ENCODE data around the gene ZNF592.
A peak's percentile ranks its signal among the peaks of the same experiment; 100 is the strongest.

ZNF592 gene

DNA sequence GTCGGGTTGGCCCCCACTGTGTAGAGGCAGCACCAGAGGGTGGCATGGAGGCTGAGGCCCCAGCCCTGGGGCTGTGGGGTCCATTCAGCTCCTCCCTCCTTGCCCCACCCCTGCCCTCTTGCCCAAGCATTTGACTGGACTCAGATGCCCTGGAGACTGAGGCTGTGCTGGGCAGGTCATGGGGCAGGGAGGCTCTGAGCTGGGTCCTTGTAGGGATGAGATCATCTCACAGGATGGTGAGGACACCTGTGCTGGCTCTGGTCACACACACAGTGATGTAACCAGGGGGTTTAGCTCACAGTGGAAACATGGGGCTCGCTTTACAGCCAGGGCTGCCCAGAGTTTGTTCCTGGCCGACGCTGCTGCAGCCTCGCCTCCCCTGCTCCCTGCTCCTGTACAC is 86.6 kb downstream of the ZNF592 start:
- TF ChIP-seq ZSCAN23 (tag by site-specific recombination; IDR thresholded peaks at IDR 0.05) (no peak), ZNF600 (tag by site-specific recombination; IDR thresholded peaks at IDR 0.05) (0 out of 2 replicates have a peak, but pooled peaks have one; percentile 34), ZNF518A (tag by site-specific recombination; conservative IDR thresholded peaks at IDR 0.05; ENCODE audit: low read depth) (no peak), ZNF341 (tag by site-specific recombination; IDR thresholded peaks at IDR 0.05; ENCODE audit: low read depth) (no peak), ZSCAN16 (tag by site-specific recombination; IDR thresholded peaks at IDR 0.05) (peak; percentile 50; the same call in 1 of the 2 replicates), ZIC2 (tag by site-specific recombination; IDR thresholded peaks at IDR 0.05) (0 out of 2 replicates have a peak, but pooled peaks have one; percentile 18), ZNF785 (tag by site-specific recombination; IDR thresholded peaks at IDR 0.05) (no peak), ZNF747 (tag by site-specific recombination; IDR thresholded peaks at IDR 0.05) (no peak), ZNF548 (tag by site-specific recombination; IDR thresholded peaks at IDR 0.05) (no peak), ZNF157 (tag by site-specific recombination; IDR thresholded peaks at IDR 0.05) (no peak), ZNF112 (tag by site-specific recombination; IDR thresholded peaks at IDR 0.05) (no peak)
- TF ChIP-seq, protein P1, sequence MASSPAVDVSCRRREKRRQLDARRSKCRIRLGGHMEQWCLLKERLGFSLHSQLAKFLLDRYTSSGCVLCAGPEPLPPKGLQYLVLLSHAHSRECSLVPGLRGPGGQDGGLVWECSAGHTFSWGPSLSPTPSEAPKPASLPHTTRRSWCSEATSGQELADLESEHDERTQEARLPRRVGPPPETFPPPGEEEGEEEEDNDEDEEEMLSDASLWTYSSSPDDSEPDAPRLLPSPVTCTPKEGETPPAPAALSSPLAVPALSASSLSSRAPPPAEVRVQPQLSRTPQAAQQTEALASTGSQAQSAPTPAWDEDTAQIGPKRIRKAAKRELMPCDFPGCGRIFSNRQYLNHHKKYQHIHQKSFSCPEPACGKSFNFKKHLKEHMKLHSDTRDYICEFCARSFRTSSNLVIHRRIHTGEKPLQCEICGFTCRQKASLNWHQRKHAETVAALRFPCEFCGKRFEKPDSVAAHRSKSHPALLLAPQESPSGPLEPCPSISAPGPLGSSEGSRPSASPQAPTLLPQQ (tag by site-specific recombination; IDR thresholded peaks at IDR 0.05): 0 out of 2 replicates have a peak, but pooled peaks have one; percentile 21
- POLR2A ChIA-PET: no interaction called here
- Histone ChIP-seq H3K27ac (ENCODE audit: extremely low read depth, low read depth, low read length) (no peak overlapping the region), H3K4me3 (ENCODE audit: low read depth, low read length) (no peak overlapping the region), H3K36me3 (ENCODE audit: control insufficient read depth in 2 of 2, insufficient read depth in 1 of 2, low read length in 2 of 2) (no peaks in the 10 kb centered on the region), H3K9me3 (ENCODE audit: control insufficient read depth, insufficient read depth, low read depth, low read length) (no peaks in the 10 kb centered on the region), H3K4me1 (ENCODE audit: control insufficient read depth, insufficient read depth, low read length) (no peaks in the 10 kb centered on the region)
- CTCF ChIA-PET: interaction anchor here (3.0 kb wide), 1 partner anchor 10 kb away, joined by 15 read pairs; no protein-coding TSS in a partner anchor

DNA sequence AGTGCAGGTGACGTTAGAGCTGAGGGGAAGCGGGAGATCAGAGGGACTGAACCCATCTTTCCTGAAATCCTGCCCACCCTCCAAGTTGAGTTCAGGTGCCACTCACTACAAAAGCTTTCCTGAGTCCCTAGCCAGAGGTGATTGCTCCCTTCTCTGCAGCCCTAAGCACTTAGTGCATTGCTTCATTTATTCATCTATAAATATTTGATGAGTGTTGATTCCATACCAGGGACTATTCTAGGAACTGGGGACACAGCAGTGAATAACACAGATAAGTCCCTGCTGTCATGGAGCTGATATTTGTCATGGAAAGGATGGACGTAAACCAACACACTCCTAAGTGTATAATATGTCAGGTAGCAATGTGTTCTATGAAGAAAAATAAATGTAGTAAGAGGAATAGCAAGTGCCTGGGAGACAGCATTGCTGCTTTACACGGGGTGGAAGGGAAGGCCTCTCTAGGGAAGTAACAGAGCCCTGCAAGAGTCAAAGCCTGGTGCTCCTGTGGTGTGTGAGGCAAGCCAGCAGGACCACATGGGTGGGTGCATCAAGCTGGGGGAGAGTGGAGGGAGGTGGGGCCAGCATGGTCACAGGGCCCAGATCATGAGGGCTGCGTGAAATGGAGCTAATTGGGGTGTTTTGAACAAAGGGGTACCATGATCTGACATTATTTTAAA is 87.4 kb downstream of the ZNF592 start:
- Histone ChIP-seq H3K4me3 (ENCODE audit: low read depth, low read length) (no peak overlapping the region), H3K9me3 (ENCODE audit: control insufficient read depth, insufficient read depth, low read depth, low read length) (no peaks in the 10 kb centered on the region), H3K4me1 (ENCODE audit: control insufficient read depth, insufficient read depth, low read length) (no peaks in the 10 kb centered on the region), H3K27ac (ENCODE audit: extremely low read depth, low read depth, low read length) (no peak overlapping the region), H3K36me3 (ENCODE audit: control insufficient read depth in 2 of 2, insufficient read depth in 1 of 2, low read length in 2 of 2) (no peaks in the 10 kb centered on the region)
- CTCF ChIA-PET: interaction anchor here (0.6 to 4.1 kb wide), 4 partner anchors 8 to 93 kb away, joined by 4 to 16 read pairs (median 10); no protein-coding TSS in a partner anchor
- no peak for TF ChIP-seq ZBTB8A (tag by site-specific recombination; IDR thresholded peaks at IDR 0.05)
- peak; percentile 27; the same call in 1 of the 2 replicates for TF ChIP-seq ZIC2 (tag by site-specific recombination; IDR thresholded peaks at IDR 0.05)
- TF ChIP-seq ZNF280C (tag by site-specific recombination; IDR thresholded peaks at IDR 0.05): no peak
- TF ChIP-seq, protein P2, sequence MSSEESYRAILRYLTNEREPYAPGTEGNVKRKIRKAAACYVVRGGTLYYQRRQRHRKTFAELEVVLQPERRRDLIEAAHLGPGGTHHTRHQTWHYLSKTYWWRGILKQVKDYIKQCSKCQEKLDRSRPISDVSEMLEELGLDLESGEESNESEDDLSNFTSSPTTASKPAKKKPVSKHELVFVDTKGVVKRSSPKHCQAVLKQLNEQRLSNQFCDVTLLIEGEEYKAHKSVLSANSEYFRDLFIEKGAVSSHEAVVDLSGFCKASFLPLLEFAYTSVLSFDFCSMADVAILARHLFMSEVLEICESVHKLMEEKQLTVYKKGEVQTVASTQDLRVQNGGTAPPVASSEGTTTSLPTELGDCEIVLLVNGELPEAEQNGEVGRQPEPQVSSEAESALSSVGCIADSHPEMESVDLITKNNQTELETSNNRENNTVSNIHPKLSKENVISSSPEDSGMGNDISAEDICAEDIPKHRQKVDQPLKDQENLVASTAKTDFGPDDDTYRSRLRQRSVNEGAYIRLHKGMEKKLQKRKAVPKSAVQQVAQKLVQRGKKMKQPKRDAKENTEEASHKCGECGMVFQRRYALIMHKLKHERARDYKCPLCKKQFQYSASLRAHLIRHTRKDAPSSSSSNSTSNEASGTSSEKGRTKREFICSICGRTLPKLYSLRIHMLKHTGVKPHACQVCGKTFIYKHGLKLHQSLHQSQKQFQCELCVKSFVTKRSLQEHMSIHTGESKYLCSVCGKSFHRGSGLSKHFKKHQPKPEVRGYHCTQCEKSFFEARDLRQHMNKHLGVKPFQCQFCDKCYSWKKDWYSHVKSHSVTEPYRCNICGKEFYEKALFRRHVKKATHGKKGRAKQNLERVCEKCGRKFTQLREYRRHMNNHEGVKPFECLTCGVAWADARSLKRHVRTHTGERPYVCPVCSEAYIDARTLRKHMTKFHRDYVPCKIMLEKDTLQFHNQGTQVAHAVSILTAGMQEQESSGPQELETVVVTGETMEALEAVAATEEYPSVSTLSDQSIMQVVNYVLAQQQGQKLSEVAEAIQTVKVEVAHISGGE (tag by site-specific recombination; conservative IDR thresholded peaks at IDR 0.05; ENCODE audit: low read depth): no peak
- no peak for TF ChIP-seq ZNF169 (tag by site-specific recombination; IDR thresholded peaks at IDR 0.05)
- TF ChIP-seq ZNF324 (tag by site-specific recombination; IDR thresholded peaks at IDR 0.05): no peak
- TF ChIP-seq GLIS2 (tag by site-specific recombination; IDR thresholded peaks at IDR 0.05): no peak
- POLR2A ChIA-PET: no interaction called here
